GM19468 (cell line): ENCODE measurements around the gene DPY19L1.
"Not testable (repeated sequence)": the region's sequence is repeated elsewhere in the genome, so short reads cannot be mapped to it uniquely, and the experiment has no call there.

Experiments
- ATAC-seq: cut with Tn5 transposase; IDR thresholded peaks from one replicate; pipeline ENCODE4 v1.9.1; 2021; ENCODE audit warnings: mild to moderate bottlenecking, moderate library complexity, moderate number of reproducible peaks; ENCODE audit not compliant: unreplicated experiment; ENCODE audit errors: extremely low read depth

The DPY19L1 gene

DNA sequence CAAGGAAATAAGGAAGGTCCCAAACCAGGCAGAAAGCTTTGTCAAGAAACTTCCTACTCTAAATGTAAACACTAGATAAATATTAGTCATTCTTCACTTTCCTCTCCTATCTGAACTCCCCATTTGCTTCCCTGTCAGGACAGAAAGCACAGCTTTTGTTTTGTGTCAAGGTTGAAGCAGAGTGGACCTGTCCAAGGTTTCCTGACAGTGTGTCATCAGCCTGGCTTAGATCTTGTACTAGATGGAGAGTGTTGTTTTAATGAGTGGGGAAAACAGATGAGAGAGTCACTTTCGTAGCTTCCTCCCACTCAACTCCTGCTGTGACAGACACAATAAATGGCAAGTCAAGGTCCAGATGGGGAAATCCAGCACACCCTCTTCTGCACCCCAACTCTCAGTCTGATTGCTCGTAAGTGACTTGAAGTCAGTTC is 101.5 kb downstream of the DPY19L1 start:
- ATAC-seq = not testable (repeated sequence)

DNA sequence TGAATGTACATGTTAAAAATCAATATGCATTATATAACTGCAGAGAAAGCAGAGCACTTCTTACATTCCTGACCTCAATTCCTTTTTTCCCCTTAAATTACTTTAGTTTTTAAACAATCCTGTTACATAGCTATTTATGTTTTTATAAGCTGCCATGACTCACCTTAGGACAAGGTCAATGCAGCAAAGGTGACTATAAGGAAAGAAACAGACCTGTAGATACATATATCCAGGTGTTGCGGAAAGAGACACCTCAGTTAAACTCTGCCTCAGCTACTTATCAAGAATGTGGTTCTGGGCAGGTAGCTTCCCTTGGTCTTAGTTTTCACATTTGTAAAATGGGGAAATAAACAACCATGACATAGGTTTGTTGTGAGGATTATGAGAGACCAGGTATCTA is 105.5 kb downstream of the DPY19L1 start:
- ATAC-seq = no peak

DNA sequence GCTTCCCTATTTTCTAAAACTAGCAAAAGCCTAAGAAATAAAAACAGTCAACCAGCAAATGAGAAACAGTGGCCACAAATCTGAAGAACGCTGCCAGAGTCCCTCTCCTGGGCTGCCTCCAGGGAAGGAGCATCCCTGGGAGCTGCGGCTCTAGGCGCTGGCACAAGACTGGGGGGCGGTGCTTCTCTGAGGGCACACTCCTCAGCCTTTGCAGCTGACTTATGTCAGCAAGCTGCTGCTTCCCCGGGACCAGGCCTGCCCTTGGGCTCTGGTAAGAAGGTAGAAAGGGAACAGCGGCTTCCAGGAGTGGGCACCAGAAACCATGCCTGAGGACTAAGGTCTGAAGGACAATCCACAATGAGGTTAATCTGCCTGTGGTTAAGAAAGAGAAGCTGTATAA is 107.5 kb downstream of the DPY19L1 start:
- ATAC-seq = not testable (repeated sequence)

- ATAC-seq = no peak
These were observed 108.7 kb downstream of the DPY19L1 start for GRCh38 chr7:34928560-34928959.

DNA sequence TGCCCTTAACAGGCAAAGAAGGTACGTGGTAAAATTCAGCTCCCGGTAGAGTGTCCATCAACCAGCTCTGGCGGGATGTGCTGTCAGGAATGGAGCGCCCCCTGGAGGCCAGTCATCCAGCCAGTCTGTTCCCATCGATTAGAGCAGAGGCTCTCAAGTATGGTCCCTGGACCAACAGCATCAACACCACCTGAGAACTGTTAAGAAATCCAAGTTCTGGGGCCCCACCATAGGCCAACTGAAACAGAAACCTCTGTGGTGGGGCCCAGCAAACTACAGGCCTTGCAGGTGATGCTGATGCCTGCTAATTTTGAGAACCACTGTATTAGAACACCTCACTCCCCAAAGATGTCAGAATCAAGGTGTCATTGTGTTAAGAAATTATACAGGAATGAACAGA is 109.2 kb downstream of the DPY19L1 start:
- peak; percentile 78 for ATAC-seq

GRCh38 chr7:34920470-34920869 is 116.8 kb downstream of the DPY19L1 start:
- not testable (repeated sequence) for ATAC-seq

DNA sequence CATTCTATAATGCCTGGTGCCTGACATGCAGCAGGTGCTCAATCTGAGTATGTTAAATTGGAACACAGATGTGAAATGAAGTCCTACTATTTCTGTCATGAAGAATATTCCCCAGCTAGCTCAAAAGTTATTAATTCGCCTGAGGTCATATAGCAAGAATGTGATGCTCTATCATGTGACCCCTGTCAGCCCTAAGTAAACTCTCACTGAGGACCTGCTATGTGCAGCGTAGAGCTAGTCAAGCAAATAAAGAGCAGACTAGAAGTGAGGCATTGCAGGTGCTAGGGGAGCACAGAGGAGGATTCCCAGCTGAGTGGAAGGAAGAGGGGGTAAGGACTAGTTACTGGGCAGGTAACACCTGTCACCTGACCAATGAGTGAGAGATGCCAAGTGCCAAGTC is 118.2 kb downstream of the DPY19L1 start:
- ATAC-seq = not testable (repeated sequence)

- ATAC-seq = not testable (repeated sequence)
These were observed 119.0 kb downstream of the DPY19L1 start for GRCh38 chr7:34918198-34918861.

DNA sequence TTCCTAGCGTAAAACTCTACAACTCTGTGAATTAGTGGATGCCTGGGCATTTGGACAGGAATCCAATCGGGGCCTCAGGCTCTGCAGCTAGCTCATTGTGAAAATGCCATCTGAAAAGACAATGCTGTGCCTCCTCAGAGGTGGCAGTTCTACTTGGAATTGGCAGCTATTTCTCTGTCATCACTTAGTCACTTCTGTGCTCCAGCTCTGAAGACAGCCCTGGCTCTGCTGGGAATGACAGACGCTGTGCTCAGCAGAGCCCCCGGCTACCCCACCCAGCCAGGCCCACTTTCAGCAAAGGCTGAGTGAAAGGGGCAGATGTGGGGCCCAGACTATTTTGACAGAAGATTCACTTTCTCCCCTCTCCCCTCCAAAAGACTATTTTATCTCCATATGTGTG is 119.8 kb downstream of the DPY19L1 start:
- not testable (repeated sequence) for ATAC-seq

DNA sequence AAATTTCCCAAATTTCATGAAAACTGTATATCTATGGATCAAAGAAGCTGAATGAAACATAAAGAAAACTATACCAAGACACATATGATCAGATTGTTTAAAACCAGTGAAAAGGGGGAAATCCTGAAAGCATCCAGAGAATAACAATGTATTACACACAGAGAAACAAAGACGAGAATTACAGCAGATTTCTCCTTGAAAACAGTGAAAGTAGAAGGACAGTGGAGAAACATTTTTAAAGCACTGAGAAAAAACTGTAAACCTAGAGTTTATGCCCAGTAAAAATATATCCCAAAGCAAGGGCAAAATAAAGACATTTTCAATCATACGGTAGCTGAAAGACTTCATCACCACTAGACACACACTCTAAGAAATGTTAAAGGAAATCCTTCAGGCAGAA is 121.0 kb downstream of the DPY19L1 start:
- ATAC-seq = no peak

- ATAC-seq = no peak
These were observed 125.0 kb downstream of the DPY19L1 start for GRCh38 chr7:34912236-34912635.

DNA sequence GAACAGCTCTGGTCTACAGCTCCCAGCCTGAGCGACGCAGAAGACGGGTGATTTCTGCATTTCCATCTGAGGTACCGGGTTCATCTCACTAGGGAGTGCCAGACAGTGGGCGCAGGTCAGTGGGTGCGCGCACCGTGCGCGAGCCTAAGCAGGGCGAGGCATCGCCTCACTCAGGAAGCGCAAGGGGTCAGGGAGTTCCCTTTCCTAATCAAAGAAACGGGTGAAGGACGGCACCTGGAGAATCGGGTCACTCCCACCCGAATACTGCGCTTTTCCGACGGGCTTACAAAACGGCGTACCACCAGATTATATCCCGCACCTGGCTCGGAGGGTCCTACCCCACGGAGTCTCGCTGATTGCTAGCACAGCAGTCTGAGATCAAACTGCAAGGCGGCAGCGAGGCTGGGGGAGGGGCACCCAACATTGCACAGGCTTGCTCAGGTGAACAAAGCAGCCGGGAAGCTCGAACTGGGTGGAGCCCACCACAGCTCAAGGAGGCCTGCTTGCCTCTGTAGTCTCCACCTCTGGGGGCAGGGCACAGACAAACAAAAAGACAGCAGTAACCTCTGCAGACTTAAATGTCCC is 130.9 kb downstream of the DPY19L1 start:
- not testable (repeated sequence) for ATAC-seq

GRCh38 chr7:34904987-34905386 is 132.3 kb downstream of the DPY19L1 start:
- ATAC-seq = no peak

DNA sequence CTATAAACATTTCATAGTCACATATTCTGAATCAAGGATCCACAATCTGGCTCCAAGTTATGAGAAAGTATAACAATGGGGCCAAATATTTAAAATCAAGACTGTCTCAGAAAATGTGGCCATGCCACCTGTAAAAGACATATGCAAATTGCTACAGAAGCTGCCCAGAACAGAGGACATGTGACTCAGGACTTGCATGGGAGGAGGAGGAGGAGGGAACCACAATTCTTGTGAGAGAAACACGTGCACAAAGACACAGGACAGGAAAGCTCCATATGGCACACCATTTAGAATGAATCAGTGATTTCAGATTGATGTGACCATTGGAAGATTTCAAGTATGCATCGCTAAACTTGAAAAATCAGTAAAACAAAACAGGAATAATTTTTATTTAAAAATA is 133.4 kb downstream of the DPY19L1 start:
- not testable (repeated sequence) for ATAC-seq

DNA sequence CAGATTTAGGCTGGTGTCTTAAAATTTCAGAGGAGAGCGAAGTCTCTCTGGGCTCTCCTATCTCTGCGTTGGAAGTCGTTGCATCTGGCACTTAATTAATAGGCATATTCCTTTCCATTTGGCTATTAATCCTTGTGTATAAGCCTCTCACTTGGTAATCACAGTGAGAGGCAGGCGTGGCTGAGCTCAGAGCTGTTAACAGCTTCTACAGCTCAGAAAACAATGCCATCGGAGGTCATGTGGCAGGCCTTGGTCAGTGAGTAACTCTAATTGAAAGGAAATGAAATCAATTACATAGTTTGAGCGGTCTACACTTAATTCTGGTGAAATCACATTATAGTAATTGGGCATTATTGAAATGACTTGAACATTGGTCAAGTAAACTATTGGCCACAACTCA is 135.1 kb downstream of the DPY19L1 start:
- no peak for ATAC-seq

DNA sequence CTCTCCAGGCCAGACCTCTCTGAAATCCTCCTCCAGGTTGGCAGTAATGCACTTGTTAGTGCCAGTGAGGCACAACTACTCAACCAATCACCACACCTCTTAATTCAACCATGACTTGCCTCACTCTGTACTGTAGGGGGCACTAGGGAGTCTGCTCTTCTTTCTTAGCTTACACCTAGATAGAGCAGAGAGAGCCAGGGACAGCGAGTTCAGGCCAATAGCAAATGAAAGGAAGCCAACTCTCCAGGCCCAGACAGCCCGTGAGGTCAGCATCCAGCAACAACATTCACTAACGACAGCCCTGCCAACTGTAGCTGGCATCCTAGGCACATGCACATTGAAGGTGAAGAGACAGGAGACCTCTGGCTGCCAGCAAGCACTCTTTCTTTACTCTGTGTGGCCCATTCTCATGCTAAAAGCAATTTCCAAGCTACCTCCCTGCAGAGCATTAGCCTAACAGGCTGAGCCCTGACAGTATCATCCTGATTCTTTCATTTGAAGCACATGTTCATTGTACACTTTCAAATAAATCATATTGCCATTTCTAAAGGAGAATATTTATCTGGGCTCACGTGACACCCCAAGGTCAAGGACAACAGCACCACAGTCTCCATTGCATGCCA is 136.3 kb downstream of the DPY19L1 start:
- ATAC-seq = no peak

- ATAC-seq = no peak
These were observed 142.1 kb downstream of the DPY19L1 start for GRCh38 chr7:34895202-34895601.

GRCh38 chr7:34889951-34890350 is 147.3 kb downstream of the DPY19L1 start:
- no peak for ATAC-seq

DNA sequence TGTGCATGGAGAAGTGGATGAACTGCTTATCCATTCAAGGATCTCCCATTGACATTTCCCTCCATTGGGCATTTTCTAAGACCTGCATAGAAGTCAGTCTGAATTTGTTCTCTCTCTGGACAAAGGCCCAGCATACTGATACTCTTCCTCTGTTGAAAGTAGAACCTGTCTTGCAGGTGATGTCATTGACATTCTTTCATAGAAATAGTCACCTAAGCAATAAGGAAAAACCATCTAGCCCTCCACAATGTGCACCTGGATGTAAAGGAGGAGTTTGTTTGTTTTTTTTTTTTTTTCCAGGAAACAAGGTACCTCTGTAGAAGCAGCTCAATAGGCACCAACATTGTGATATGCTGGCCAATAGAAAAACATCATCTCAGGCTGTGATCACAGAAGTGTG is 150.4 kb downstream of the DPY19L1 start:
- ATAC-seq = no peak

- not testable (repeated sequence) for ATAC-seq
These were observed 153.4 kb downstream of the DPY19L1 start for GRCh38 chr7:34883855-34884254.

DNA sequence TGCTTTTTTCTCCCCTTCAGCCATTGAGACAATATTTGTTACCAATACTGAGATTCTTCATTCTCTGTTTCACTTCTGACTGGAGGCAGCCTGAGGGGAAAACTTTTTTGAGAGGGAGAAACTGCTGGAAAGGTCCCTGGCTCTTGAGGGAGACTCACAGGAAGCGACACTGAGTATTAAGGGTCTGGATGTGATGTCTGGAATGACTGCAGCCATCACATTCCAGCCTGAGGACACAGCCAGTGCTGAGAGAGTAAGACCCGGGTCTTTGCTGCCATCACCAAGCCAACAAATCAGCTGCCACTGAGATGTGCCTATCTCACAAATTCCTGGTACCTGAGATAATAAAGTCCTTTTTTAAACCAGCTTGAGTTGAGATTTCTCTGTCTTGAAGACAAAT is 157.4 kb downstream of the DPY19L1 start:
- ATAC-seq = no peak
